Type B pancreatic cell (in vitro differentiated cells): ENCODE measurements around the gene FCHSD2. TPM values are rescaled to one million over a fixed set of nuclear protein-coding genes. Genes with fewer than 3 reads are reported as not detected.
A peak's percentile ranks its signal among the peaks of the same experiment; 100 is the strongest.

ENCODE experiments used
- DNase-seq: peaks from one replicate; pipeline ENCODE4 v3.0.0; 2021; ENCODE audit warnings: mixed read lengths; ENCODE audit not compliant: unreplicated experiment; ENCODE audit errors: extremely low spot score
- H3K27ac Mint-ChIP-seq: 2 replicates; pipeline ENCODE4 v1.8.0; 2021; ENCODE audit warnings: mild to moderate bottlenecking, mixed read lengths
- H3K27me3 Mint-ChIP-seq: 2 replicates; pipeline ENCODE4 v1.8.0; 2021; ENCODE audit warnings: mixed read lengths
- H3K36me3 Mint-ChIP-seq: 2 replicates; pipeline ENCODE4 v1.8.0; 2021; ENCODE audit warnings: mixed read lengths
- H3K4me1 Mint-ChIP-seq: one replicate; pipeline ENCODE4 v1.8.0; 2021; ENCODE audit warnings: mixed read lengths; ENCODE audit not compliant: unreplicated experiment
- H3K4me3 Mint-ChIP-seq: 2 replicates; pipeline ENCODE4 v1.8.0; 2021; ENCODE audit warnings: mild to moderate bottlenecking, mixed read lengths
- H3K9me3 Mint-ChIP-seq: 2 replicates; pipeline ENCODE4 v1.8.0; 2021; ENCODE audit warnings: mixed read lengths
- CTCF ChIP-seq: fragments of 200-600 bp; sonication (generic); conservative IDR thresholded peaks from 2 replicates; pipeline ENCODE4 v1.5.0; 2021; ENCODE audit warnings: antibody characterized with exemption, mild to moderate bottlenecking
- total RNA-seq: library from RNA; stranded (reverse); gene quantifications from 2 replicates; pipeline ENCODE4 v1.2.1, GENCODE V29; 2021; ENCODE audit warnings: low replicate concordance

Gene FCHSD2
- total RNA-seq, 1 donor from 2014 or later: 30.8 TPM

- peaks cover 40% of the 10 kb centered on the region for H3K36me3 Mint-ChIP-seq
- no peak overlapping the region for H3K27ac Mint-ChIP-seq
- no peak for TF ChIP-seq CTCF
- H3K4me3 Mint-ChIP-seq: no peak overlapping the region
- peaks cover 16% of the 10 kb centered on the region for H3K4me1 Mint-ChIP-seq
- DNase-seq: no peak
- no peaks in the 10 kb centered on the region for H3K9me3 Mint-ChIP-seq
- H3K27me3 Mint-ChIP-seq: no peaks in the 10 kb centered on the region
These were observed 300.0 kb downstream of the FCHSD2 start for GRCh38 chr11:72842126-72842525.

- H3K36me3 Mint-ChIP-seq: peaks cover 40% of the 10 kb centered on the region
- H3K27ac Mint-ChIP-seq: no peak overlapping the region
- no peaks in the 10 kb centered on the region for H3K27me3 Mint-ChIP-seq
- peaks cover 17% of the 10 kb centered on the region for H3K4me1 Mint-ChIP-seq
- no peak for DNase-seq
- no peak for TF ChIP-seq CTCF
- H3K4me3 Mint-ChIP-seq: no peak overlapping the region
- H3K9me3 Mint-ChIP-seq: no peaks in the 10 kb centered on the region
These were observed 300.7 kb downstream of the FCHSD2 start for GRCh38 chr11:72841397-72841796.

GRCh38 chr11:72840780-72841179, 301.3 kb downstream of the FCHSD2 start:
- Mint-ChIP-seq H3K4me1 (peaks cover 23% of the 10 kb centered on the region), H3K27me3 (no peaks in the 10 kb centered on the region), H3K4me3 (no peak overlapping the region), H3K9me3 (no peaks in the 10 kb centered on the region), H3K36me3 (peaks cover 40% of the 10 kb centered on the region), H3K27ac (no peak overlapping the region)
- TF ChIP-seq CTCF: no peak
- no peak for DNase-seq

- Mint-ChIP-seq H3K9me3 (no peaks in the 10 kb centered on the region), H3K4me1 (peaks cover 17% of the 10 kb centered on the region), H3K27me3 (no peaks in the 10 kb centered on the region), H3K27ac (peak overlapping the region; percentile 3), H3K4me3 (no peak overlapping the region), H3K36me3 (peaks cover 36% of the 10 kb centered on the region)
- no peak for TF ChIP-seq CTCF
- no peak for DNase-seq
These were observed 303.3 kb downstream of the FCHSD2 start for GRCh38 chr11:72838691-72839305.

GRCh38 chr11:72836111-72836510, 306.0 kb downstream of the FCHSD2 start:
- H3K36me3 Mint-ChIP-seq: peaks cover 23% of the 10 kb centered on the region
- no peaks in the 10 kb centered on the region for H3K9me3 Mint-ChIP-seq
- no peaks in the 10 kb centered on the region for H3K27me3 Mint-ChIP-seq
- TF ChIP-seq CTCF: no peak
- DNase-seq: no peak
- no peak overlapping the region for H3K4me3 Mint-ChIP-seq
- no peak overlapping the region for H3K27ac Mint-ChIP-seq
- H3K4me1 Mint-ChIP-seq: peaks cover 19% of the 10 kb centered on the region

- Mint-ChIP-seq H3K4me3 (no peak overlapping the region), H3K36me3 (peaks cover 16% of the 10 kb centered on the region), H3K27ac (peak overlapping the region; percentile 40), H3K9me3 (no peaks in the 10 kb centered on the region), H3K27me3 (no peaks in the 10 kb centered on the region), H3K4me1 (peaks cover 19% of the 10 kb centered on the region)
- DNase-seq: no peak
- no peak for TF ChIP-seq CTCF
These were observed 307.2 kb downstream of the FCHSD2 start for GRCh38 chr11:72834905-72835304.
